BJ (cell line): ENCODE results near the gene NOX3. TPM values are rescaled to one million over a fixed set of nuclear protein-coding genes. Genes with fewer than 3 reads are reported as not detected.

Experiments
- CTCF ChIA-PET: fragments of 350-600 bp; formaldehyde crosslinking; extraction: SDS; loops from one replicate; lab custom pipeline; 2021; ENCODE audit warnings: antibody characterized with exemption, inconsistent platforms; lab: Yijun Ruan, JAX
- POLR2A ChIA-PET: fragments of 300-600 bp; sonication (Branson Sonifier 250); formaldehyde crosslinking; extraction: SDS; loops from one replicate; lab custom pipeline; 2021; ENCODE audit warnings: antibody characterized with exemption; lab: Charles Lee
- DNase-seq: peaks from one replicate; pipeline ENCODE4 v3.0.0-alpha.2; 2011; ENCODE audit warnings: low read depth
- H3K27me3 ChIP-seq: 2 replicates; pipeline ENCODE4 v1.6.0; 2011; ENCODE audit warnings: low read length; ENCODE audit not compliant: control insufficient read depth, insufficient read depth
- H3K36me3 ChIP-seq: 2 replicates; pipeline ENCODE4 v1.5.1; 2011; ENCODE audit warnings: low read length; ENCODE audit not compliant: control insufficient read depth, insufficient read depth
- H3K4me3 ChIP-seq: 2 replicates; pipeline ENCODE4 v1.5.1; 2011; ENCODE audit warnings: low read depth, mild to moderate bottlenecking, control low read depth, low read length
- CTCF ChIP-seq: IDR thresholded peaks from 2 replicates; pipeline ENCODE4 v1.5.1; 2011; ENCODE audit warnings: low read depth, mild to moderate bottlenecking, control low read depth, inconsistent platforms, low read length, moderate library complexity; ENCODE audit not compliant: insufficient read depth
- polyA plus RNA-seq: library from polyadenylated mRNA; depleted of rRNA; stranded (reverse); fragments of >200 nt; gene quantifications from 2 replicates; pipeline ENCODE4 v1.2.3, GENCODE V29; 2011

The NOX3 gene
- polyA plus RNA-seq, 1 experiment, result not detected

- CTCF ChIA-PET, result interaction anchor here (0.6 to 1.5 kb wide), 3 partner anchors 13 to 157 kb away, joined by 3 to 4 read pairs (median 3); no protein-coding TSS in a partner anchor
- no peaks in the 10 kb centered on the region for H3K36me3 ChIP-seq
- no peaks in the 10 kb centered on the region for H3K27me3 ChIP-seq
- POLR2A ChIA-PET, result no interaction called here
- no peak for TF ChIP-seq CTCF
- no peak for DNase-seq
- no peak overlapping the region for H3K4me3 ChIP-seq
These were observed 47.4 kb downstream of the NOX3 start for GRCh38 chr6:155408231-155408630.

DNA sequence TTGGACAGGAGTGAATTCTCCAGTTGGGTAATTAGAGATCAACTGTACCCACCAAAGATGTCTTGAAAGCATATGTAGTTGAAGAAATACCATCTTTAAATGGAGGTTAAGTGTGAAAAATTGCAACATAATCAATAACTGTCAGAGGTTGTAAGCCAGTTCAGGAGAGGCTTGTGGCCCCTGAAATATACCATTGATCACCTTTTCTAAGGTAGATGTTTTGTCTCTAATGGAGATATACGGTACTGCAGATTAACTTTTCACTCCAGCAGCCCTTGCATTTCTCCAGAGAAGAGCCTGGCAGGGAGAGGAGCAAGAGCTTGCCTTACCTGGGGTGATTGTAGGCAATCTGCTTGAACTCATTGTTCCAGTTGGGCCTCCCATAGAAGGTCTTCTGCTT lies 48.8 kb downstream of the NOX3 start:
- TF ChIP-seq CTCF, result no peak
- Histone ChIP-seq H3K36me3 (no peaks in the 10 kb centered on the region), H3K4me3 (no peak overlapping the region), H3K27me3 (no peaks in the 10 kb centered on the region)
- no peak for DNase-seq
- ChIA-PET CTCF (no interaction called here), POLR2A (no interaction called here)

GRCh38 chr6:155404937-155405336 lies 50.7 kb downstream of the NOX3 start:
- Histone ChIP-seq H3K27me3 (no peaks in the 10 kb centered on the region), H3K36me3 (no peaks in the 10 kb centered on the region), H3K4me3 (no peak overlapping the region)
- TF ChIP-seq CTCF, result no peak
- POLR2A ChIA-PET, result no interaction called here
- CTCF ChIA-PET, result interaction anchor here (1.0 kb wide), 1 partner anchor 11 kb away, joined by 3 read pairs; no protein-coding TSS in a partner anchor
- DNase-seq, result no peak

DNA sequence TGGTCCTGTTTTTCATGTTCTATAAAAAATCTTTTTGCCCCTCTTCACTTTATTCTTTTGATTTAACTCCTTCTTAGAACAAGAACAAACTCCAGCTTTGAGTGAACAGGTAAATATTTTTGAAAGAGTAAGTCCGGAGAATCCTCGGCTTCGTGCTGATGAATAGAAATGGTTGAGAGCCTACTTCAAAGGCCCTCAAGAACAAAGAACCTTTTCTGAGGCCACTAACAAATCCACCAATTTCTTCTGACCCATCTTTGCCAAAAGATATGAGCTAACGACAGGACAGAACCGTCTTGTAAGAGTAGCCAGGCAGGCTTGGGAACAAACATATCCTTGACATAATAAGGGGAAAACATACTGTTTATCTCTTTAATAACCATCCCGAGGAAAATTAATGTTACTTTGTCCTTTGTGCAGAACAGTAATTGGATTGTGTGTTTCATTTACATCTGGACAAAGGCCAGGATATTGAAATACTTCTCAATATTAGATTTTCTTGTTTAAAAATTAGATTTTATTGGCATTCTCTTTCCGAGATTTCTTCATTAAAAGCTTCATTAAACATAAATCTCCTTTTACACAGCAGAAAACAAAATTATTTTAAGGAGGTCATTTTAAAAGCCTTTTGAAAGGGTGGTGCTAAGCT lies 52.9 kb downstream of the NOX3 start:
- no peak for DNase-seq
- Histone ChIP-seq H3K27me3 (no peaks in the 10 kb centered on the region), H3K4me3 (no peak overlapping the region), H3K36me3 (no peaks in the 10 kb centered on the region)
- no peak for TF ChIP-seq CTCF
- ChIA-PET POLR2A (no interaction called here), CTCF (no interaction called here)

GRCh38 chr6:155400654-155400965 lies 55.0 kb downstream of the NOX3 start:
- ChIA-PET CTCF (interaction anchor here (1.0 kb wide), 1 partner anchor 95 kb away, joined by 3 read pairs; no protein-coding TSS in a partner anchor), POLR2A (no interaction called here)
- TF ChIP-seq CTCF, result no peak
- H3K4me3 ChIP-seq, result no peak overlapping the region
- H3K27me3 ChIP-seq, result no peaks in the 10 kb centered on the region
- no peaks in the 10 kb centered on the region for H3K36me3 ChIP-seq
- no peak for DNase-seq
